Left lobe of liver (tissue), 2 donors: ENCODE results near the gene MBNL3. TPM values are rescaled to one million over a fixed set of nuclear protein-coding genes. Genes with fewer than 3 reads are reported as not detected.

Experiments
- ATAC-seq: fragments of 200-7000 bp; cut with Tn5 transposase; one replicate; pipeline ENCODE4 v1.9.1; 2020; ENCODE audit warnings: mild to moderate bottlenecking, moderate library complexity
- DNase-seq: peaks from one replicate; pipeline ENCODE4 v3.0.0-alpha.2; 2020; ENCODE audit warnings: low spot score
- total RNA-seq: library from RNA; stranded (reverse); gene quantifications from one replicate; pipeline ENCODE4 v1.2.1, GENCODE V29; 2021
- donor health status: DM: no; HTN: no; CAD: no; lungs with moderate emphysema.
- donor health status: DM: no; HTN: yes; CAD: no.

MBNL3 gene
- total RNA-seq, 1 donor from 2014 or later, result 93.4 TPM

DNA sequence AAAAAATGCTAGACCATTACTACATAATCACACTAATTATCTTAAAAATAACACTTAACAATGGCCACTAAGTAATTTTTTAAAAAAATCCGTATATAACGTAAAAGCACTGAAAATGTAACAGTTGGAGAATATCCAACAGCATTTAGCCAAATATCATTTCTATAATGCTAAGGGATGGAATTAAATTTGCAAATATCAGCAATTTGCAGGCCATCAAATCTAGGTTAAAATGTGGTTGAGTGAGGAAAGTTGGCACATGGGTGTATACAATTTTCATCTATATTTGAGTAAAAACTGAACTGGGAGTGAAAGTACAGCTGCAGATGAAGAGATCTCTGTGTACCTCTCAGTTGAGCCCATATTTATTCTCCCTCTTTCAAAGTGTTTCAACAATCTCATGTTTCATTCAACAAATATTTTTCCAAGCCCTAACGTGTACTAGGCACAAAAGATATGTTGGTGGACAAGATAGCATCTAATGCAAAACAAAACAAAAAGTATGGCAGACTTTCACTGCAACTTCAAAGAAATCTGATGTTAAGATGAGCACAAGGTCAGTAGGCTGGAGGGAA lies 63.0 kb downstream of the MBNL3 start:
- DNase-seq (no peak), ATAC-seq (no peak)

DNA sequence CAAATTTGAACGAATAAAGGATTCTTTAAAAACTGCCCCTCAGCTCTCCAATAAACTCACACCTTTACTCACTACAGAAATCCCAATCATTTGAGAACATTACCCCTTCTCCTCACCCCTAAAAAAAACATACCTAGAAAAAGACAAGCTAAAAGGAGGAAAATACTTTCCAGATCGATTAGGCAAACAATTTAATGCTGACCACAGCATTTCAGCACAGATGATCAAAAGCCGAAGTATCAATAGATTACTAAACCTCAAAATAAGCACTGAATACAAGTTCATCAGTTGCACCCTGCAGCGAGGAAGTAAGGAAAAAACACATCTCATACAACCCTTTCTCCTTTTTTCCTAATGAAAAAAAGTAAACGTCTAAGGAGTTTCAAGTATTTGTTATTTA lies 65.5 kb downstream of the MBNL3 start:
- DNase-seq, result no peak
- ATAC-seq, result no peak

DNA sequence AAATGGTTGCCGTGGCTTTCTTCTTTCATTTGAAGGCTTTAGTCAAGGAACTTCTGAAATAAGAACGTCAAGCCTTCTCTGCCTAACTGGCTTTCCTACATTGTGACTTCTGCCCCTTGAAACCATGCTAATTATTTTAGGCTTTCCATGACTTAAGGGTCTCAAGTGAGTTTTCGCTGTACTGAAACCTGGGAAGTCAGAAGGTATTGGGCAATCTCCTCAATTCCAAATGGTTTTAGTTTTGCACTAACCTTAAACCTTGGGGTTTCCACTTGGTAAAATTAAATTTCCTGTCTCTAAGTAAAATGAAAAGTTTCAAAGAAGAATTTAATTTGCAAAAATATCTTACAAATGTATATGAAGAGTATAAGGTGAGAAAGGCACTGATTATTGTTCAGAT lies 73.8 kb downstream of the MBNL3 start:
- DNase-seq, result no peak
- ATAC-seq, result no peak

DNA sequence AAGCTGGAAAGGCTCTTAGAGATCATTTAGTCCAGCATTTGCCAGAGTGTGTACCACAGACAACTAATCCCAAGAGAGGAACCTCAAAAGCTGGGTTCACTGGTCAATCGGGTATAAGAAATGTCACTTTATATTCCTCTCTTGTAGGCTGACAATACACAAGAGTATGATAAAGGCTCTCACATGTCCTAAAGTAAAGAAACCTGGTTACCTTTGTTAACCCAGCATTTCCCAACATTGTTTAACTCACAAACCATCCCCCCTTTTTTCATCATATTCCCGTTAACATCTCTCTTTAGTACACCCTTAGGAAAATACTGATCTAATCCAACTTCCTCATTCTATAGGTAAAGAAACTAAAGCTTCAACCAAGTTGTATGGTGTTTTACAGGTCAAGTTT lies 74.4 kb downstream of the MBNL3 start:
- ATAC-seq, result no peak
- no peak for DNase-seq

DNA sequence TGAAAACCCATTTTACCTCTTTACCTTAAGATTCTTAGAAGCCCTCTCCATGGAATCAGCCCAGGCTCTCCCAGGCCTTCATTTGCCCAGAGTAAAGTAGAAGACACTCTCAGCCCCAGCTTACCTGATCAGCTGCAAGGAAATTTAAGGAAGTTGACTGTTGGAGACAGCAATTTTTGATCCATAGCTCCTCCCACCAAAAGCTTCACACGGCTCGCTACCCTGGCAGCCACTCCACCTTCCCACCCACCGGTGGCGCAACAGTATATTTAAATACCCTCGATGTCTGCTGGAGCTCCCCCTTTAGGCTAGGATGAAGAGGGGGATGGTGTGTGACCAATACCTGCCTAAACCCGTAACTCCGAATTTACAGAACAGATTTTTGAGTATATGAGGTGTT lies 75.4 kb downstream of the MBNL3 start:
- ATAC-seq (peak; percentile 92), DNase-seq (peak; percentile 81)

DNA sequence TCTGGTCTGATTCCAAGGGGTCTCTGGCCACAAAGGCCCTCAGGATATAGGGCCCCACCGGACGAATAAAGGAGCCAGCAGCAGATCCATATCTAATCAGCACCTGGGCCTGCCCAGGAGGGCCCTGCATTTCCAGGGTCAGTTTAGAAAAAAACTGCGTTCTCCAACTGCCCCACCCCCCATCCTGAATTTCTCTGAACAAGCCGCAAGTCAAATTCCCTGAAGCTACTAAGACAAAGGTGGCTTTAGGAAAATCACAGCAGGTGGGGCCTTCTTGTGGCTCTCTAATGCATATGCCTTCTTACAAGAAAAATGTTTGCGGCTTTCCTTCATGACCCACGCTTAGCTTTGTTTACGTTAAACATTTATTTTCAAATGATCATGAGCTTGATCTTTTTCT lies 76.6 kb downstream of the MBNL3 start:
- DNase-seq (no peak), ATAC-seq (peak; percentile 23)

DNA sequence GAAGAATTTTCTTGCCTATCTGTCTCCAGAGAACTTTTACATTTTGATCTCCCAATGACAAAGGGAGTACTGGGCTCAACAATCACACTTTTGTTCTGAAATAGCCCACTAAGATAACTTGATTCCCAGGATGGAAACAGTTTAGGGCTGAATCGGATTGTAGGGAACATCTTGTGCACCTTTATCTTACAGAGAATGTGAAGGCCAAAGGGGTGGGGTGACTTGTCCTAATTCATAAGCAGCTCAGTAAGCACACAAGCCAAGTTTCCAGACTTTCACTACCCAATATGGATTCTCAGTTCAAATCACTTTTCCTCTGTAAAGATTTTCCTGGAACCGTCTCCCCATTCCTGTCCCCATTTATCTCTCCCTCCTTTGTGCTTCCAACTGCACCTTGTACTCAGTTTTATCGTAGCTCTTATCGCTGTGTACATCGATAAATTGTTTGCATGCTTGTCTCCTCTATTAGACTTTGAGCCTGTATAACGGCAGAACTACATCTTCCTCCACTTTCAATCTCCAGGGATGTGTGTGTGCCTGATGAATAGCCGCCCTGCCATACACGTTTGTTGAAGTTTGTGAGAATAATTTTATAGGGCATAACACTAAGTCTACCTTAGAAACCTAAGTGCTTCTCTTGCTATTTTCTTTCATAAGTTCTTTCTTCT lies 77.4 kb downstream of the MBNL3 start:
- peak; percentile 61 for ATAC-seq

DNA sequence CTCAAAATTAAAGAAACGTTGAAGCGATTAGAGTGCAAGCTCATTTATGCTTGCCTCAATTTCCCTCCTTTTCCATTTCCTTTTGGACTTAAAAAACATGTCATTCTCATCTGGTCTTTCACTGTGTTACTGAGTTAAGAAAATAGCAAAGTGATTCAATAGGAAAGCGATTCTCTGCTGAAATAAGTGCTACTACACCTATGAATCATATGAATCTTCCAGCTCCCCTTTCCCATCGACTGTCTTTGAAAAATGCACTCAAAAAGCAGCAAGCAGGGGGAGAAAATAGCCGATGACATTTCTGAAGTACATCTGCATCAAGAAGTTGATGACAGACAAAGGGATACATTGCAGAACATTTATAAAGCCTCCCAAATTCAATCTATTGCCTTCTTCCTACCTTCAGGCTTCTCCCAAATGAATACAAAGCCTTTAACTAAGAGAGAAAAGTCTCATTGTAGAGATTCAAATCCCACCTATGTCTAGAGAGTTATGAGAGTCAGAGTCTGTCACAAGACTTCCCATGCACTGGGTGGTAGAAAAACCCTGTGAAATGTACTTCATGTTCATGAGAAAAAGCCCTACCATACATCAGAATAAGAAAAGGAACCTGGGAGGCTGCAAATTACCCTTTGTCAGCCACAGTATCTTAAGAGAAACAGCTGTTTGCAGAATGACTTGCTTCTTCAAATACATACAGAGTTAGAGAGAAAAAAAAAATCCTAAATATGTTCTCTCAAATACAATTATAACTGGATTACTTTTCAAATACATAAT lies 78.9 kb downstream of the MBNL3 start:
- DNase-seq (no peak), ATAC-seq (no peak)

More for the DNA sequence above, 77.4 kb downstream of the MBNL3 start:
- DNase-seq, result no peak

DNA sequence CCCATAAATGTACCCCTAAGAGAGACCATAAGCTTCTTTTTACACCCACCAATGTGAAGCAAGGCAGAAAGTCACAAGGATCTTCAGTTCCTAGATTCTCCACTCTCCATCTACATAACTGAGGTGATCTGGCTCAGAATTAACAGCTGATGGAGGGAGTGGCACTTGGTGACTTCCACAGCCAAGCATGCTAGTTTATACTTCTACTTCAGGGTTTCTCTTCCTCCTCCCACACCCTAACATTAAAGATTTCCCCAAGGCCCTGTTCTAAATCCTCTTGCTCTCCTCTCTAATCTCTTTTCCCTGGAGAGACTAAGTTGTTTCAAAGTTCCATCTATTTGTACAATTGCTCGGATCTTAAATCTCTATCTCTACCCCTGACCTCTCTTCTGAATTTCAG lies 81.1 kb downstream of the MBNL3 start:
- ATAC-seq (no peak), DNase-seq (no peak)

DNA sequence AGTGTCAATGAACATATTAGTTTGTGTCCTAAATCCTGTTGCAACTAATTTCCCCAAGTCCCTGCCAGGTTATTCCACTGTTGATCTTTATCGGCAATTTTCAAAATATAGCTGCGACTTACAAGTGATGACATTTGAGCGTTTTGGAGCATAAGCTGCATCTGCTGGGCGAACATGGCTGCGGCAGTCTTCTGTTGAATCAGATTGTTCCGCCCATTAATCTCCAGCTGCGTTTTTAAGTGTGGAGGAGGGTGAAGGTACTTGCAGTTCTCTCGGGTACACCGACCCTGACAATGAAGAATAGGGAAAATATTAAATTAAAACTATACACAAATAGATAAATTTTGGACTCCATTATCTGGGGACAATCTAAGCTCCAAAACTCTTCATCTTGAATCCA lies 82.7 kb downstream of the MBNL3 start:
- ATAC-seq, result no peak
- no peak for DNase-seq

DNA sequence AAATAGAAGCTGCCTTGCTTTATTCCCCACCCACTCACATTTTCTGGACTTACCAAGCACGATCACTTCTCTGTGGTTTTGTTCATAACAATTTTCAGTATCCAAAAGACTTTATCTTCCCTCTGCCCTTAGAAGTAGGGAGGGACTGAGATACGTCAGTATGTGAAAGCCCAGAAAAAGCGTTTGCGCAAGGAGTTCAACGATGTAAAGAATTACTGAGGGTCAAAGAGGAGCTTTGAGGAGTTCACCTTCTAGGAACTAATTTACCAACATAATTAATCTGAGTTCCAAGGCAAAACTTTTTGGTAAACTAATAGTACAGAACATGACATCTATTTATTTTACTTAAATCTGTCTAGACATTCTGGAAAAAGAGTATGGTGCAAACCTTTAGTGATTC lies 84.6 kb downstream of the MBNL3 start:
- DNase-seq (no peak), ATAC-seq (no peak)

DNA sequence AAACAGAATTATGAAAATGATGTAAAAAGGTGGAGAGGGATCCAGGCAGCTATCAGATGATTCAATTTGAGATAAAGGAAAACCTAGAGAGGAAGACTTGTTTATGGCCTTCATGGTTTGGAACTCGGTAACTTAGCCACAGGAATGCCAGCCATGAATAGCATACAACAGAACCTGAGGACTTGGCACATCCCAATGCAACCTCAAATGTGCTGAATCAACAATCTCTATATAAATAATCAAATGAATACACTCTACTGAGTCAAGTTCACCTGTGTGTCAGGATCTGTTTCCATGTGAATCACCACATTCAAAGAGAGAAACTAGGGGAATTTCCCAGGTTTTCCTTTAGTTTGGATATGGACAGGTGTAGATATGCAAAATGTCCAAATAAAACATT lies 86.9 kb downstream of the MBNL3 start:
- ATAC-seq (peak; percentile 85), DNase-seq (no peak)

DNA sequence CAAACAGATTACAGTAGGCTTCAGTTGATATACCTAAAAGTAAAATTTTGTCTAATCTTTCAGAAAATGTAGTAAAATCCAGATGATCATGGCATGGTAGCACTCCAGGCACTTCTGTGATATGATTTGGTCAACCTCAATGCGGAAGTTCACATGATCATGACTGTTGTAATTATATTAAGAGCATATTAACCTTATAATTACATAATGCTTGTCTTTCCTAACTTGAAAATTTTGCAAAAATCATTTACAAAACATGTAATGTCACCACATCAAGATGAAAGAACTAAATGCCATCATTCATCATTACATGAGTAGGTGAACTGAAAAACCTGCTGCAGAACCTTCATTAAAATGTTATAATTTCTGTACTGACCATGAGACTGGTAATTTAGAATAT lies 88.1 kb downstream of the MBNL3 start:
- DNase-seq, result no peak
- ATAC-seq, result no peak

DNA sequence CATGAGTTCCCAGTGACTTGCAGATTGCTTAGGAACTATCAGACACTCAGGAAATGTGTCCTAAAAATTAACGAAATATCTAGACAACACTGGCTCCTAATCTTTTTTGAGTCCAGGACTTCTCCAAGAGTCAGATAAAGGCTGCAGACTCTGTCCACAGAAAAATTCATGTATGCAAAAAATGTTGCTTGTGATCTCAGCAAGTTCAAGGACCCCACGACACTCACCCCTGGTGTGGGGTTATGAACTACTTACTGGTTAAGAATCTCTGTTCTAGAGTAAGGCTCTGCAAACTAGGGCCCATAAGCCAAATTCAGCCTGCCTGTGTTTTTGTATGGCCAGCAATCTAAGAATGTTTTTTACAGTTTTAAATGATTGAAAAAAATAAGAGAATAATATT lies 93.2 kb downstream of the MBNL3 start:
- ATAC-seq, result peak; percentile 24
- DNase-seq, result no peak

DNA sequence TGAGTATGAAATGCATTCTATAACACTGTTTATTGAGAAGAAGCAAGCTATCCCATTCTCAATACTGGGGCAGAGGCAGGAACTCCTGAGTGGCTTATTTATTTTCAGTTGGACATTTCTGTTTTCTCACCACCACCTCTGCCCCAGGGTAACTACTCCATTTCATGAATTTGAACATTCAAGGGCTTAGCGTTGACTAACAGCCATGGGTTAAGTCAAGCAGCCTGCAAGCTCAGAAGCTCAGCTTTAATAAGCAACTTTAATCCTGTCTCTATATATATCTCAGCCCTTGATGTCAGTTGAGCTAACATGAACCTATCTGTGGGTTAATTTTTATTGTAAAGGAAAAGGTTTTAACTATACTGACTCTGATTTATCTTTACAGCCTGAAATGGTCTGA lies 93.8 kb downstream of the MBNL3 start:
- ATAC-seq, result no peak
- no peak for DNase-seq

DNA sequence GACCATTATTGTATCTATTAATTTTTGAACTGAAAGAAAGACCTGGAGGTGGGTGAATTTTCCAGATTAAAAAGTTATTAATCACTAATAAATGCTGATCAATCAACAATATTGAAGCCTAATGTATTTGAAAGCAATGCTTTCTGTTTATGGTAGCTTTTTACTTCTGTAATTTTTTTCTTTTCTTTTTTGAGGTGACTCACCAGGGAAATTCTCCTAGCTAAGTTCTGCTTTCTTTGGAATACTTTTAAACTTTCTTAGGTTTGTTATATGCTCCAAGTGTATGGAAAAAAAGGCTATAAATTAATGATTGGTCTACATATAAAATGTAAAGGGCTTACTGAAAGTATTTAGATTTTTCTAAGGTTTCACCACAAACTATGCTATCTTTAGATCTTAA lies 94.2 kb downstream of the MBNL3 start:
- DNase-seq, result no peak

DNA sequence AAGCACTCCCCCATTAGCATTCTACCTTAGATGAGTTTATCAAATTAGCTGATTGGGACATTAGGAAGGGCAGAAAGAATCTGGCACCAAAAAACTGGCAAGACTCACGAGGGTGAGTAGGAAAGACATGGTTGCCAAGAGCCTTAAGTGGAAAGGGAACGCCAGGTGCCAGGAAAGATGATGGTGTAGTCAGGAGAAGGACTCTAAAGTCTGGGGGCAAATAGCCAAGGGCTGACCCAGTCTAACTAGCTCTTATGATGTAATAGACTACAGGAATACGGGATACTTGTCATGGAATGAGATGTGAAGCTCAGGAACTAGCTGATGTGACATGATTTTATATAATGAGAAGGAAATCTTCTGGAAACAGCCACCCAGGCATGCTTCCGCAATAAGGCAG lies 94.8 kb downstream of the MBNL3 start:
- ATAC-seq (no peak), DNase-seq (no peak)

More for the DNA sequence above, 94.2 kb downstream of the MBNL3 start:
- ATAC-seq, result no peak

DNA sequence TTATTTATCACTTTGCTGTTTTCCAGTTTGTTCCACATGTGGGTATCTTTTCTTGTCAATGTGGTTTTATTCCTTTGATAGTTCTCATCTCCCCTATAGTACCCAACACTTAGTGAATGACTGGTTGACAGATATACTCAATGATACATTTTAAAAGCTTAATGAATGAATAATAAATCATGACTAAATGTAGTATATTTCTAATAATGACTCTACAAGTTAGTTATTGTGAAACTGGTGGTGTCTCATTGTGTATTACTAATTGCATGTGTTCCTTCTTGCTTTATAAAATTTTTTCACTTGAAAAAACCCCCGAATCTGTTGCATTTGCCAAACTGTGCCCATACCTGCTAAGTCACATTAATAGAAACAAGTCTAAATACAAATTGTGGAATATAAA lies 95.4 kb downstream of the MBNL3 start:
- no peak for DNase-seq
- no peak for ATAC-seq

DNA sequence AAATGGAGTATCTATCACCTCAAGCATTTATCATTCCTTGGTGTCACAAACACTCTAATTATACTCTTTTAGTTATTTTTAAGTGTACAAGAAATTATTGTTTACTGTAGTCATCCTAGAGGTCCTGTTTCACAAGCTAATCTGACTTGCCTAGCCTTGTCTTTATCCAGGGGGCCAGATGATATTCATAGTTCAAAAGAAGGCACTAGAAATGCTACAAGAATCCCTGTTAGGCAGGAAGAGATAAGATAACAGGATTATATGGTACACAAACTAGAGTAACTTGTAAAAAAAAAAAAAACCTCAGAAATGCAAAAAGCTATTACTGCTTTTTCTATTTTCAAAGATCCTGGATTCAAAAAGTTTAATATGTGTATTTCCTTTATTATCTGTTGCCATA lies 95.8 kb downstream of the MBNL3 start:
- no peak for ATAC-seq
- DNase-seq, result no peak

DNA sequence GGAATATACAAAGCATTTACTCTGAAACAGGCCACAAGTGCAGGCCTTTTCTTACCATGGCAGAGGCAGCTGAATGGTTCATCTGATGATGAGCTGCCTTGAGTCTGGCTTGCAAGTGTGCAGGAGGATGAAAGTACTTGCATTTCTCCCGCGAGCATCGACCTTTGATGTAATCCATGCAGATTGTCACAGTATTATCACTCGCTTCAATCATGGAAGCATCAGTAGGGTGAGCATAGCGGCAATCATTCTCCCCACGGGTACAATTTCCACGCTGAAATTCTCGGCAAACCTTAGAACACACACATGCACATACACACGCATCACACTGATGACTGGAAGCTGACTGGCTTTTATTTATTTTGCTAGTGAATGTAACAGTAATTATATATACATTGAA lies 98.0 kb downstream of the MBNL3 start:
- DNase-seq (no peak), ATAC-seq (no peak)

DNA sequence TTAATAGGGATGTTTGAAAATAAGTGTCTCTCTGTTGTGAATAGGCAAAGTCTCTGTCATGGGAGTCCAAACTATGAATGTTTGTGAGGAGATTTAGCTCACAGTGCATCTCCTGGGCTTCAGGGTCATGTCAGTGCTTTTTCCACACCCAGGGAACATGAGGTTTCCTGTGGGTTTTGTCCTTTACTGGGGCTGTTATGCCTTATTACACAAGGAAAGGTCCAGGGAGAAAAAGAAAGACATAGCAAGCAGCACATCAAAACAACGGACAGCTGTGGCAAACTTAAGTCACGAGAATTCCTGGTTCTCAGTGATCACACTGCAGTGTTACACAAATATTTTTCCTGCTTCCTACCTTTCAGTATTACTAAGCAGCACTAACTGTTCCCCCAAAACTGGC lies 99.4 kb downstream of the MBNL3 start:
- DNase-seq (no peak), ATAC-seq (no peak)

DNA sequence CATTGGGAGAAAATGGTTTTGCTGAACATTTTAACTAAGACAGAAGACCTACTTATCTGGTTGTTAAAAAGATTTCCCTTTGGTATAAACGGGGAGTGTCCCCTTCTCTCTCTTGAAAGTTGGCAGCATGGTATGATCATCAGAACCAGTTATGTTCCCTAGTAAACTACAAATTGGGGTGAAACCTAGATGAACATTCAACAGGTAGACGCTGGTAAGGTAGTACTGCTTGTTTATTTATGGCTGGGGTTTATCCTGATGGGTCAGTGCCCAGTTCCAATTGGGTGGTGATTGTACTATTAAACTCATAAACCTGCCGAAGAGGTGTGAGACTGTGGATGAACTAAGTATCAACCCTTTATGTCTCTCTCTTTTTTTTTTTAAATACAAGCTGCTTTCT lies 100.5 kb downstream of the MBNL3 start:
- ATAC-seq (no peak), DNase-seq (no peak)
